ENCODE results near the gene GUCY1A2. TPM values are rescaled to one million over a fixed set of nuclear protein-coding genes. Genes with fewer than 3 reads are reported as not detected.

GUCY1A2 gene
- total RNA-seq, 1 experiment from 2014 or later, result not detected

DNA sequence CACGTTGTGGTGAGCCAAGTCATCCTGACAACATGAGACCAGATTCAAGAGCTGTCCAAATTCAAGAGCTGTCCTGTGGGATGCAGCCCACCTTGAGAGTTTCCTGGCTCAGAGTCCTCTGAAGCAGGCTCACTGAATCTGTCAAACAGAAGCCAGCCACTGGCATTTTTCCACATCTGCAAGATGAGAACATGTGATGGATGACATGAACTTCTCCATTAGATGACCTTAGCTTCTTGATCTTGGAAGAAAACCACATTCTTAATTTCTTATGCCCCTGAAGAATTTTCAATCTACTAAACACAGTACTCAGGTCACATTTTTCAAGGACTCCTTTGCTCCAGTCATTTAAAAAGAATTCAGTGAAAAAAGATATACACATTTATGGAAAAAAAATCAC, 291.0 kb downstream of the GUCY1A2 start:
- ChIA-PET POLR2A (no interaction called here), CTCF (no interaction called here)
- TF ChIP-seq, protein P1, sequence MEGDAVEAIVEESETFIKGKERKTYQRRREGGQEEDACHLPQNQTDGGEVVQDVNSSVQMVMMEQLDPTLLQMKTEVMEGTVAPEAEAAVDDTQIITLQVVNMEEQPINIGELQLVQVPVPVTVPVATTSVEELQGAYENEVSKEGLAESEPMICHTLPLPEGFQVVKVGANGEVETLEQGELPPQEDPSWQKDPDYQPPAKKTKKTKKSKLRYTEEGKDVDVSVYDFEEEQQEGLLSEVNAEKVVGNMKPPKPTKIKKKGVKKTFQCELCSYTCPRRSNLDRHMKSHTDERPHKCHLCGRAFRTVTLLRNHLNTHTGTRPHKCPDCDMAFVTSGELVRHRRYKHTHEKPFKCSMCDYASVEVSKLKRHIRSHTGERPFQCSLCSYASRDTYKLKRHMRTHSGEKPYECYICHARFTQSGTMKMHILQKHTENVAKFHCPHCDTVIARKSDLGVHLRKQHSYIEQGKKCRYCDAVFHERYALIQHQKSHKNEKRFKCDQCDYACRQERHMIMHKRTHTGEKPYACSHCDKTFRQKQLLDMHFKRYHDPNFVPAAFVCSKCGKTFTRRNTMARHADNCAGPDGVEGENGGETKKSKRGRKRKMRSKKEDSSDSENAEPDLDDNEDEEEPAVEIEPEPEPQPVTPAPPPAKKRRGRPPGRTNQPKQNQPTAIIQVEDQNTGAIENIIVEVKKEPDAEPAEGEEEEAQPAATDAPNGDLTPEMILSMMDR (IDR thresholded peaks at IDR 0.05; ENCODE audit: insufficient read depth in 1 of 2, low read depth in 1 of 2, low read length in 1 of 2, severe bottlenecking in 1 of 2, unreplicated experiment in 1 of 2), result no peak

DNA sequence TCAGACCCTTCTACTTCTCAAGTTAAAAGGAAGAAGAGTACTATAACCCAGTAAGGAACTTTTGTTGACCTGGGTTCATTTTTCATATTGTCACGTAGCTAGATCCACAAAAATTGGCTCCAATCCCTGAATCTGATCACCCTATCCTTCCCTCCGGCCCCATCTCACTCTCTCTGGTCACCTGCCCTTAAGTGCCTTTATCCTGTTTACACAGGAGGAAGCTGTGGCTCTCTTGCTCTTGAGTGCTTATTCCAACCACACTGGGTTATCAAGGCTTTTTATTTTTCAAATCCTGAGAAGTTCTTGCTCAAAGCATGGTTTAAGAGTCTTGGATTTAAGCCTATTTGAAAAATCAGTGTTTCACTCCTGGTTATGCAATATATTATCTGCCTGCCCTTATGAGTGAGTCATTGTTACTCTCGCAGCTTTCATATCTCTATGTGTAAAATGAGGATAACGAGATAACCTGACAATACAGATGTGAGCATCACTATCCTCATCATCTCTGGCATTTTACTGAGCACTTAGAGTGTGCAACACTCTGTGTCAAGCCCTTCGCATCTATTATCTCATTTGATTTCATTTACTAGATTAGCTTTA, 293.9 kb downstream of the GUCY1A2 start:
- intact Hi-C loops (cut with micrococcal nuclease; ENCODE audit: unreplicated experiment), result loop anchor here (5.0 kb wide), 1 partner anchor 567 kb away; no protein-coding TSS in a partner anchor
- Mint-ChIP-seq H3K36me3 (ENCODE audit: insufficient read depth, unreplicated experiment) (no peaks in the 10 kb centered on the region), H3K27me3 (ENCODE audit: insufficient read depth, unreplicated experiment) (no peaks in the 10 kb centered on the region), H3K4me3 (ENCODE audit: unreplicated experiment) (no peak overlapping the region), H3K9me3 (ENCODE audit: unreplicated experiment) (no peaks in the 10 kb centered on the region), H3K27ac (ENCODE audit: unreplicated experiment) (no peak overlapping the region), H3K4me1 (ENCODE audit: low read depth, unreplicated experiment) (peaks cover 14% of the 10 kb centered on the region)
- TF ChIP-seq, protein P1 (IDR thresholded peaks at IDR 0.05; ENCODE audit: insufficient read depth in 1 of 2, low read depth in 1 of 2, low read length in 1 of 2, severe bottlenecking in 1 of 2, unreplicated experiment in 1 of 2), result no peak
- DNase-seq, result no peak
- Histone ChIP-seq H3K4me3 (ENCODE audit: low read depth, low read length) (no peak overlapping the region), H3K27me3 (replicated peaks; ENCODE audit: control insufficient read depth, insufficient read depth, low read length) (no peaks in the 10 kb centered on the region), H3K36me3 (ENCODE audit: control insufficient read depth, insufficient read depth, low read length) (no peaks in the 10 kb centered on the region), H3K9me3 (no peaks in the 10 kb centered on the region), H3K4me1 (no peaks in the 10 kb centered on the region)
- POLR2A ChIA-PET, result interaction anchor here (0.6 kb wide), 1 partner anchor 243 kb away, joined by 4 read pairs; no protein-coding TSS in a partner anchor
- CTCF ChIA-PET, result no interaction called here
- no TSS peak for BruUV-seq (replicated peaks)

More for the DNA sequence above, 291.0 kb downstream of the GUCY1A2 start:
- H3K36me3 ChIP-seq (ENCODE audit: control insufficient read depth, insufficient read depth, low read length), result no peaks in the 10 kb centered on the region
- H3K4me3 ChIP-seq (ENCODE audit: low read depth, low read length), result no peak overlapping the region
- Mint-ChIP-seq H3K4me1 (ENCODE audit: low read depth, unreplicated experiment) (peaks cover 14% of the 10 kb centered on the region), H3K27me3 (ENCODE audit: insufficient read depth, unreplicated experiment) (no peaks in the 10 kb centered on the region), H3K4me3 (ENCODE audit: unreplicated experiment) (no peak overlapping the region), H3K9me3 (ENCODE audit: unreplicated experiment) (no peaks in the 10 kb centered on the region), H3K36me3 (ENCODE audit: insufficient read depth, unreplicated experiment) (no peaks in the 10 kb centered on the region), H3K27ac (ENCODE audit: unreplicated experiment) (no peak overlapping the region)
- no peaks in the 10 kb centered on the region for H3K27me3 ChIP-seq (replicated peaks; ENCODE audit: control insufficient read depth, insufficient read depth, low read length)
- H3K4me1 ChIP-seq, result no peaks in the 10 kb centered on the region
- no peaks in the 10 kb centered on the region for H3K9me3 ChIP-seq
- intact Hi-C loops (cut with micrococcal nuclease; ENCODE audit: unreplicated experiment), result no loop called here
- DNase-seq, result no peak
- BruUV-seq (replicated peaks), result no TSS peak

DNA sequence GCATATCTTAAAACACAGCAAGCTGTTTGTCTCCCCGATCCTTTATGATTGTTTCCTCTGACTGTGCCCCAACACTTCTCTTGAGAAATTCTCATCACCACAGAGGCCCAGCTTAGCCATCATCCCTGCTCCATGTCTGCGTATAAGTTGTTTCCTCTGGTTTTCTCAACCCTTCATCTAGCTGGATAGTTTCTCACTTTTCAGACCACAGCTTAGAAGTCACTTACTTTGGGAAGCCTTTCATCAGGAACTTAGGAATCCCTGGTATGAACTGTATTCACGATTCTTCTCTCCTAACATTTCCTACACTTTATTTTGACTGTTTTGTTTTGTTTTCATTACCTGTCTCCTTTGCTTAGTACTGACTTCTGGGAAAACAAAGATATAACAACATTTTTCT, 295.2 kb downstream of the GUCY1A2 start:
- DNase-seq, result no peak
- Mint-ChIP-seq H3K27ac (ENCODE audit: unreplicated experiment) (no peak overlapping the region), H3K4me1 (ENCODE audit: low read depth, unreplicated experiment) (peaks cover 14% of the 10 kb centered on the region), H3K4me3 (ENCODE audit: unreplicated experiment) (no peak overlapping the region), H3K9me3 (ENCODE audit: unreplicated experiment) (no peaks in the 10 kb centered on the region), H3K27me3 (ENCODE audit: insufficient read depth, unreplicated experiment) (no peaks in the 10 kb centered on the region), H3K36me3 (ENCODE audit: insufficient read depth, unreplicated experiment) (no peaks in the 10 kb centered on the region)
- H3K27me3 ChIP-seq (replicated peaks; ENCODE audit: control insufficient read depth, insufficient read depth, low read length), result no peaks in the 10 kb centered on the region
- H3K9me3 ChIP-seq, result no peaks in the 10 kb centered on the region
- H3K4me1 ChIP-seq, result no peaks in the 10 kb centered on the region
- BruUV-seq (replicated peaks), result no TSS peak
- intact Hi-C loops (cut with micrococcal nuclease; ENCODE audit: unreplicated experiment), result loop anchor here (5.0 kb wide), 1 partner anchor 566 kb away; no protein-coding TSS in a partner anchor
- no peak overlapping the region for H3K4me3 ChIP-seq (ENCODE audit: low read depth, low read length)
- POLR2A ChIA-PET, result no interaction called here
- no peaks in the 10 kb centered on the region for H3K36me3 ChIP-seq (ENCODE audit: control insufficient read depth, insufficient read depth, low read length)
- CTCF ChIA-PET, result no interaction called here
- TF ChIP-seq, protein P1 (IDR thresholded peaks at IDR 0.05; ENCODE audit: insufficient read depth in 1 of 2, low read depth in 1 of 2, low read length in 1 of 2, severe bottlenecking in 1 of 2, unreplicated experiment in 1 of 2), result no peak
